ENCODE results near the gene PSMC5.
"Not testable (repeated sequence)": the region's sequence is repeated elsewhere in the genome, so short reads cannot be mapped to it uniquely, and the experiment has no call there.

The PSMC5 gene

DNA sequence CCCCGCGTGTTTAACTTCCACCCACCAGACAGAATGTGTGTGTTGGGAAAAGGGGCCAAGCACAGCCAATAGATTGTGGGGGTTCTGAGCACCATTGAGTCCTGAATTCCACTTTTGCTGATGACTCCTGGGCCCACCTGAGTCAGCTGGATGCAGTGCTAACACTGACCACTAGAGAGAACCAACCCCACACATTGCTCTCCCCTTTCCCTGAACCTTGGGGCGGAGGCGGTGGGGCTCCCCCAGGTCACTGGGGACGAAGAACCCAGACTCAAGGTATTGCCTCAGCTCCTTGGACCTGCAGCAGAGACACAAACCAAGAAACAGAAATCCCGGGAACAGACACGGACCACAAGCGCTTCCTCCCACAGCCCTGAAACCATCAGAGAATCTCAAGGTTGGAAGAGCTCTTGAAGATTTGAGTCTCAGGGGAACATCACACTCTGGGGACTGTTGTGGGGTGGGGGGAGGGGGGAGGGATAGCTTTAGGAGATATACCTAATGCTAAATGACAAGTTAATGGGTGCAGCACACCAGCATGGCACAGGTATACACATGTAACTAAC lies 46.9 kb downstream of the PSMC5 start:
- not testable (repeated sequence) for DNase-seq

DNA sequence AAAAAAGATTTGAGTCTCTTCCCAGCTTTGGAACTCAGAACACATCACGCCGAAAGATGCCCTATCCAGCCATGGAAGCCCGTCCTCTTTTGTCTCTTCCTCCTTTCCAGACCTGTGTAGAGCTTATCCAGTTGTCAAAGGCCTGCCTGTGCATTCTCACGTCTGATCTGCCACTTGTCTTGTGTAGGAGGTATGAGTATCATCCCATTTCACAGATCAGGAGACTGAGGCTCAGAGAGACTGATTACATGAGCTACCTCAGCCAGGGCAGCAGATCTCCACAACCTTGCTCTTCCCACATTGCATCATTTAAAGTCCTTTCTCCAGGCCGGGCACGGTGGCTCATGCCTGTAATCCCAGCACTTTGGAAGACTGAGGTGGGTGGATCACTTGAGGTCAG lies 47.5 kb downstream of the PSMC5 start:
- DNase-seq, result not testable (repeated sequence)

GRCh38 chr17:63878413-63878812 lies 51.2 kb downstream of the PSMC5 start:
- DNase-seq, result not testable (repeated sequence)

- DNase-seq, result no peak
Observed at GRCh38 chr17:63880706-63881105, 53.5 kb downstream of the PSMC5 start.

- not testable (repeated sequence) for DNase-seq
Observed at GRCh38 chr17:63881337-63881736, 54.1 kb downstream of the PSMC5 start.
